Activated CD4-positive, alpha-beta T cell treated with anti-CD3 and anti-CD28 coated beads, Interleukin-2, Interleukin-4, amounts not matched to agents 100 ng/mL and 50 ng/mL, durations not matched to agents 16 hours and 8 hours (primary cell): ENCODE results near the gene FXYD4.
"Not testable (repeated sequence)": the region's sequence is repeated elsewhere in the genome, so short reads cannot be mapped to it uniquely, and the experiment has no call there.

ENCODE experiments used
- DNase-seq: peaks from one replicate; pipeline ENCODE4 v3.0.0-alpha.2; 2020; ENCODE audit warnings: low spot score

FXYD4 gene

DNA sequence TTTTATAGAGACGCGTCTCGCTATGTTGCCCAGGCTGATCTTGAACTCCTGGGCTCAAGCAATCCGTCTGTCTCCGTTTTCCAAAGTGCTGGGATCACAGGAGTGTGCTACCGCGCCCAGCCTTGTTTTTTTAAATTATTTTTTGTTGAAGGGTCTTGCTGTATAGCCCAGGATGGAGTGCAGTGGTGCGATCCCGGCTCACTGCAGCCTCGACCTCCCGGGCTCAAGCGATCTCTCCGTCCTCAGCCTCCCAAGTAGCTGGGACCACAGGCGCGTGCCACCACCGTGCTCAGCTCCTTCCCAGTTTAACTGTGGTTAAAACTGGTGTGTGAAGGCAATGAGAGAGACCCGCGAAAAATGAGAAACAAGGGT is 48.5 kb downstream of the FXYD4 start:
- DNase-seq, result no peak

DNA sequence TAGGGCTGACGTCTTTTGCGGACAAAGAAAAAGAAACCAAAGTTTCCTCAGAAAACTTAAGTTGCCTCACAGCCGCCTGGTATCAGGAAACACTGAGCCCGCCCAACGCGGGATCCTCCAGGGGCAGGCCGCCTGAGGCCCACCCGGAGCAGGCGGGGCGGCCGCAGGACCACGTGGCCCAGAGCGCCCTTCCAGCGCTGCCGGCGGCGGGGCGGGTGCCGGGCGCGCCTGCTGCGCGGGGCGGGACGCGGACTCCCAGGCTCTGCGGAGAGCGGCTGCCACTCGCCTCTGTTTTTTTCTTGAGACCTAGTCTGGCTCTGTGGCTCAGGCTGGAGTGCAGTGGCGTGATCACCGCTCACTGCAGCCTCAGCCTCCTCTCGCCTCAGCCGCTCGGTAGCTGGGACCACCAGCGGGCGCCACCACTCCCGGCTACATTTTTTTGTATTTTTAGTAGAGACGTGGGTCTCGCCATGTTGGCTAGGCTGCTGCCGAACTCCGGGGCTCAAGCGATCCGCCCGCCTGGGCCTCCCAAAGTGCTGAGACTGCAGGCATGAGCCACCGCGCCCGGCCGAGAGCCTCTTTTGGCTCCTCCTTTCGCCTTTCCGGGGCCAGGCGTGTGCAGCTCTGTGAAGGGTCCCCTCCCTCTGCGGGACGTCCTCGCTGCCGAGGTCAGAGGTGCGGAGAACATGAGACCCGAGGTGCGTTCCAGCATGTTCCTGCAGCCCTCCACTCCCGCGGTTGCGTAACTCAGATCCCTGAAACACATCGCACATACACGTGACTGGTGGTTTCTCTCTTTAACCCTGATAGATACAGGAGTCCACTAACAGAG is 49.1 kb downstream of the FXYD4 start:
- DNase-seq, result peak; percentile 87

DNA sequence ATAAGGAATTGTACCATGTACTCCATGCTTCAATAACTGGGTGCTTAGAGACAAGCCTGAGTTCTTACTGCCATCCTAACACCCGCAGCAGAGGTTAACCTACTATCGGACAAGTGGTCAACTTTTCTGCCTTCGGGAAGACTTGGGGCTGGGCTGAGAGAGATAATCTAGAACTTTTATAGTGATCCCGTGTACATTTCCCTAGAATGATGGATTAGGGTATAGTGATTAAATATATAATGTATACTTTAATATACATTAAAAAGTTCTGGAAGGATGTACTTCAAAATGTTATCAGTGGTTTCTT is 49.7 kb downstream of the FXYD4 start:
- DNase-seq, result no peak

DNA sequence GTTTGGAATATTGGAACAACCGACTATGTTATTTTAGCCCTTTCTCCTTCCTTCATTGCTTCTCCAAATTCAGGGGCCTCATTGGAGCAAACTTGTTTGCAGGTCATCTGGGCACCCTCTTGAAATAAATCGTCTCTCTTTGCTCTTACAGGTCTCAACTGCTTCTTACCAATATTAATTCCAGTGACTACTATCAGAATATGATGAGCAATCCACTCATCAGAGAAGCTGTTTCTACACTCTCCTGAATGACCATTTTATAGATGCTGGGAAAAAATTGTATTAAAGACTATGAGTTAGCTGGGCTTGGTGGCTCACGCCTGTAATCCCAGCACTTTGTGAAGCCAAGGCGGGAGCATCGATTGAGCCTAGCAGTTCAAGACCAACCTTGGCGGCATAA is 50.1 kb downstream of the FXYD4 start:
- no peak for DNase-seq

DNA sequence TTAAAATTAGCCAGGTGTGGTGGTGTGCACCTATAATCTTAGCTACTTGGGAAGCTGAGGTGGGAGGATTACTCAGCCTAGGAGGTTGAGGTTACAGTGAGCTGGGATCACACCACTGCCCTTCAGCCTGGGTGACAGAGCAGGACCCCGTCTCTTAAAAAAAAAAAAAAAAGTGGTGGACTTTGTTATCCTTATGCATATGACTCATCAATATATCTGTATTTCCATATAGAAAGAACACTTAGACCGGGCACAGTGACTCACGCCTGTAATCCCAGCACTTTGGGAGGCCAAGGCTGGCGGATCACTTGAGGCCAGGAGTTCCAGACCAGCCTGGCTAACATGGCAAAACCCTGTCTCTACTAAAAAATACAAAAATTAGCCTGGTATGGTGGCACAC is 50.5 kb downstream of the FXYD4 start:
- DNase-seq, result not testable (repeated sequence)

DNA sequence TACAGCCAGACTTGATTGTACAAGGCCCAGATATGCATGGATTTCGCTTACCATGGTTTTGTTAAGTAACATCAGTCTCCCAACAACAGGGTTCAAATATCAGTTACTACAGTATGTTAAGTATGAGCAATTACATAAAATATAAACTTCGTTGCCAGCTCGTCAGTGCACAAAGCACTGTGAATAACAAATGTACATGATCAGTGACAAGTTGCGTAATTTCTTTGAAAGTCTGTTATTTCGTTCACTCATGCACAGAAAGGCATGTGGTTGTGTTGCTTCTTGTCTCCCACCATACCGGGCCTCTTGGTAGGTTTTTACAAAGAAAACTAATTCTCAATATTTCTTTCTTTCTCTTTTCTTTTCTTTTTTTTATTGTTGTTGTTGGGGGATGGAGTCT is 53.0 kb downstream of the FXYD4 start:
- no peak for DNase-seq
